GM12891 (cell line): ENCODE measurements around the gene PROM1.

Experiments
- DNase-seq: peaks from one replicate; pipeline ENCODE4 v3.0.0; 2011; ENCODE audit warnings: low spot score; ENCODE audit not compliant: insufficient read length
- FAIRE-seq: peaks from 2 replicates; lab custom pipeline; 2011; peaks lifted over from hg19 to GRCh38; lab: Jason Lieb, UNC
- PAX5 ChIP-seq: IDR thresholded peaks from 2 replicates; pipeline ENCODE4 v1.6.1; 2011; ENCODE audit warnings: low read length, moderate library complexity, mild to moderate bottlenecking; ENCODE audit not compliant: insufficient read depth, severe bottlenecking
- POLR2A ChIP-seq: IDR thresholded peaks from 2 replicates; pipeline ENCODE4 v1.6.1; 2011; ENCODE audit warnings: low read depth, low read length, control low read depth
- POLR2AphosphoS5 ChIP-seq: IDR thresholded peaks from 2 replicates; pipeline ENCODE4 v1.6.1; 2011; ENCODE audit warnings: low read depth, low read length, control low read depth
- POU2F2 ChIP-seq: IDR thresholded peaks from 2 replicates; pipeline ENCODE4 v1.6.1; 2011; ENCODE audit warnings: low read depth, mild to moderate bottlenecking, control low read depth, low read length, moderate library complexity
- SPI1 ChIP-seq: IDR thresholded peaks from 2 replicates; pipeline ENCODE4 v1.6.1; 2011; ENCODE audit warnings: low read depth, low read length, control low read depth
- TAF1 ChIP-seq: IDR thresholded peaks from 2 replicates; pipeline ENCODE4 v1.6.1; 2011; ENCODE audit warnings: low read depth, low read length, control low read depth

Gene PROM1

GRCh38 chr4:15988222-15988621 is 95.6 kb downstream of the PROM1 start:
- DNase-seq, result no peak
- FAIRE-seq, result no peak
- no peak for TF ChIP-seq PAX5
- TF ChIP-seq SPI1, result no peak
- no peak for TF ChIP-seq POU2F2
- no peak for TF ChIP-seq POLR2A
- TF ChIP-seq TAF1, result no peak
- no peak for TF ChIP-seq POLR2AphosphoS5

DNA sequence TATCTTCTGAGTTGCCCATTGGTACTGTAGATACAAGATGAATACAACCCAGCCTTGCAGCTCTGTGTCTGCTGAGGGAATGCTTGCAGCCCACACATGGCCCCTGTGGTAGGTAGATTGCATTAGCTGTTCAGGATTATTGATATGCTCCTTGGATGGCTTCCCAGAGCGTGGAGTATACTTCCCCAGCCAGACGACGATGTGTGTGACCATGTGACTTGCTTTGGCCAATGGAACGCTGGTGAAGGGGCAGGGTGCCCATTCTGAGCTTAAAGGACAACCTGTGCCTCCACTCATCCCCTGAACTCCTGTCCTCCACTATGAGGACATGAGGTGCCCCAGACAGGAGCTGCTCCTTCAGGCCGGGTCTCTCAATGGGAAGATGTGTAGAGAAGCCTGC is 96.9 kb downstream of the PROM1 start:
- no peak for TF ChIP-seq TAF1
- TF ChIP-seq POLR2AphosphoS5, result no peak
- TF ChIP-seq POLR2A, result no peak
- FAIRE-seq (no peak), DNase-seq (no peak)

GRCh38 chr4:15983610-15984009 is 100.2 kb downstream of the PROM1 start:
- DNase-seq (no peak), FAIRE-seq (no peak)
- TF ChIP-seq POU2F2 (no peak), POLR2AphosphoS5 (no peak), TAF1 (no peak), POLR2A (no peak), PAX5 (no peak), SPI1 (no peak)

DNA sequence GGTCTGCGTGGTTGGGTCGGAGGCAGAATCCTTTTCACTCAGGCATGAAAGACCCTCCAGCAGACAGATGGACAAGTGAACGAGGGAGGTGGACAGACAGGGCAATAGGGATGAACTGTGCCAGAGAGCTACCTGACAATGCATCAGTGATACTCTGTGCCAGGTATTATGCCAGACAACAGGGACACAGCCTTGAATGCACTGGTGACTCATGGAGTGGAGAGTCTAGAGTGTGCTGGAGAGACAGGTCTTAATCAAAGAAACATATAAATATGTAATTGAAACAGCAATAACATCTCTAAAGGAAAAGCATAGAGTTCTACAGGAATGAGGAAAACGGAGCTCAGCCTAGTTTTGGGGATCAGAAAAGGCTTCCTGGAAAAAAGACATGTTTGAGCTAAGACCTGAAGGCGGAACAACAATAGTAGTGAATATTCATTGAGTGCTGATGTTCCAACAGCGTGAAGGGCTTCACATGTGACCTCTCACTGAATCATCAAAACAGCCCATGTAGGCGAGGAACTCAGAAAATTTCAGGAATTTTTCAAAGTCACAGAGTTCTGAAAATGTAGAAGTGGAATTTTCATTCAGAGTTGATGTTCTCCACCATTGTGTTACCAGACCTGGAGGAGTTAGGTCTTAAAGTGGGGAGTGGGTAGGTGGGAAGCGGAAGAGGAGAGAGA is 100.8 kb downstream of the PROM1 start:
- TF ChIP-seq TAF1 (no peak), SPI1 (no peak), POLR2AphosphoS5 (no peak), PAX5 (no peak), POLR2A (no peak), POU2F2 (no peak)
- DNase-seq (no peak), FAIRE-seq (no peak)

DNA sequence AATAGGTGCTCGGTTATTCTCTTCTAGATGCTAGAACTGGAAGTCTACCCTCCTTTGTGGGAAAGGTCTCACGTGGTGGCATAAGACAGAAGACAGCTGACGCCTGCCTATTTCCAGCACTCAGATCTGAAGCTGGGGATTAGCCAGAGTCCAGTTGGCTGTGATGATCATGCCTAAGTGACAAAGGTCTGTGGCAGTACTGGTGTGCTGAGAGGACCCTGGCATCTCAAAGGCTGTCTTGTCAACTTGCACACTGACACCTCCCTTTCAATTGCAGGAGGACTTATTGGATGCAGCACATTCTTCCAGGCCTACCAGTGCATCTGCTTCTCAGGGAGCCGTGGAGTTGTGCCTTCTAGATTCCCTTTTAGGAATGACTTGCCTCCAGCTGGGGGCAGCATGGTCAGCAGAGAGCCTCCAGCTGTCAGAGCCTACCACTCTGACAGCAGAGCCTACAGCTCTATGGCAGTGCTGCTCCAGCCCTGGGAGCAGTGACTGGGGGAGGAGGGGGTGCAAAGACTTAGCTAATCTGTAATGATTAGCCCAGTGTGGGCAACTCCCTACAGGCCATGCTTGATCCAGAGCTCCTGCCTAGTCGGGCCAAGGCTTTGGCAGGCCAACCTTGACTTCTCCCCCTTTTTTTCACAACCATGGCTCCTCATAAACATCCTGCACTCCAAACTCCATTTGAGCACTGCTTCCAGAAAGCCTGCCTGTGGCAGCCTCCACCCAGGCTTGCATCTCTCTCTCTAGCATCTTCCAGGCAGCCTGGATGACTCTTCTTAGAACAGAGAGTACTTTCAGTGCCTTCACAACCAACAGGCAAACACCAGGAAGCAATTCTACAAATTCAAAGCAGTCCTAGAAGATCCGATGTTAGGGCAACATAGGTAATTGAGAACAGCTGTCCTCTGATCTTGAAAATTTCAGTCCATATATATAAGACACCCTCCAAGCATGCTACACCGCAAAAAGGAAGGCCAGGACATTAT is 107.1 kb downstream of the PROM1 start:
- TF ChIP-seq TAF1 (no peak), POU2F2 (no peak), POLR2AphosphoS5 (no peak), SPI1 (no peak), POLR2A (no peak), PAX5 (no peak)
- FAIRE-seq, result no peak
- no peak for DNase-seq

GRCh38 chr4:15971068-15971801 is 112.6 kb downstream of the PROM1 start:
- TF ChIP-seq POLR2AphosphoS5 (no peak), POU2F2 (no peak), PAX5 (no peak), SPI1 (no peak), POLR2A (no peak), TAF1 (no peak)
- DNase-seq (no peak), FAIRE-seq (no peak)

DNA sequence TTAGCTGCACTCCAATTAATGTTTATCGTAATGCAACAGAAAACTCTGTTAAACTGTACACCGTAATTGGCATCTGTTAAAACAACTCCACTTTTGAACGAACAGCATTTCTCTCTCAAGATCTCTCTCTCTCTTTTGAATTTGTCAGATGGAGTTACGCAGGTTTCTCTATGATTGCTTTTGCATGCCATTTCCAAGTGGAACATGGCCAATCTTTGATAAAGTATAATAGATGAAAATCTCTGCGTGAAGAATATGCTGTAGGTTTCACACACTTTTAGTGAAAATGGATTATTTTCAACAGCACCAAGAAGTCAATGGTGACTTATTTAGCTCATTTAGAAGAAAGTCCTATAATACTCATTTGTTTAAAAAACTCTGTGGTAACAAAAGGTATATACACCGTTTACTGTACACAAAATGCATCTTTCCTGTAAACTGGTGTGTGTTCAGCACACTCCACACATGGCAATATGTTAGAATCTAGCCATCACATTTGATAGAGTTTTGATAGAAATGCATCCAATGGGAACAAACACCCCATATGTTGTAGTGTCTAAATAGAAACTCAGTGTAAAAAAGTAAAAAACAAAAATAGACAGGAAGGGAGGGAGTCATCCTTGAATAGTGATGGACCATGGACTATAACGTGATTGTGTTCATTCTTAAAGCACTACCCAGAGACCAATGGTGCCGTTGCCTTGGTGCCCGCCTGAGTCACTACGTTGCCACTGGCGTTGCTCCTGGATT is 115.1 kb downstream of the PROM1 start:
- TF ChIP-seq POLR2A, result no peak
- no peak for TF ChIP-seq POU2F2
- no peak for TF ChIP-seq POLR2AphosphoS5
- TF ChIP-seq PAX5, result no peak
- no peak for TF ChIP-seq SPI1
- TF ChIP-seq TAF1, result no peak
- DNase-seq, result no peak
- no peak for FAIRE-seq

GRCh38 chr4:15965325-15965724 is 118.5 kb downstream of the PROM1 start:
- FAIRE-seq, result no peak
- no peak for TF ChIP-seq TAF1
- no peak for TF ChIP-seq POU2F2
- TF ChIP-seq PAX5, result no peak
- no peak for TF ChIP-seq POLR2A
- no peak for TF ChIP-seq SPI1
- TF ChIP-seq POLR2AphosphoS5, result no peak
- no peak for DNase-seq
